AG09319 (cell line): ENCODE data around the gene PRICKLE2.

Experiments
- DNase-seq: peaks from one replicate; pipeline ENCODE4 v3.0.0-alpha.2; 2010; ENCODE audit warnings: low read depth; ENCODE audit errors: extremely low read depth
- CTCF ChIP-seq: IDR thresholded peaks from 2 replicates; pipeline ENCODE4 v1.5.1; 2011; ENCODE audit warnings: low read depth, mild to moderate bottlenecking, inconsistent platforms, low read length, moderate library complexity

Gene PRICKLE2

GRCh38 chr3:64195789-64196188, 29.5 kb downstream of the PRICKLE2 start:
- TF ChIP-seq CTCF = no peak
- DNase-seq = no peak

GRCh38 chr3:64191822-64192221, 33.4 kb downstream of the PRICKLE2 start:
- no peak for TF ChIP-seq CTCF
- no peak for DNase-seq

DNA sequence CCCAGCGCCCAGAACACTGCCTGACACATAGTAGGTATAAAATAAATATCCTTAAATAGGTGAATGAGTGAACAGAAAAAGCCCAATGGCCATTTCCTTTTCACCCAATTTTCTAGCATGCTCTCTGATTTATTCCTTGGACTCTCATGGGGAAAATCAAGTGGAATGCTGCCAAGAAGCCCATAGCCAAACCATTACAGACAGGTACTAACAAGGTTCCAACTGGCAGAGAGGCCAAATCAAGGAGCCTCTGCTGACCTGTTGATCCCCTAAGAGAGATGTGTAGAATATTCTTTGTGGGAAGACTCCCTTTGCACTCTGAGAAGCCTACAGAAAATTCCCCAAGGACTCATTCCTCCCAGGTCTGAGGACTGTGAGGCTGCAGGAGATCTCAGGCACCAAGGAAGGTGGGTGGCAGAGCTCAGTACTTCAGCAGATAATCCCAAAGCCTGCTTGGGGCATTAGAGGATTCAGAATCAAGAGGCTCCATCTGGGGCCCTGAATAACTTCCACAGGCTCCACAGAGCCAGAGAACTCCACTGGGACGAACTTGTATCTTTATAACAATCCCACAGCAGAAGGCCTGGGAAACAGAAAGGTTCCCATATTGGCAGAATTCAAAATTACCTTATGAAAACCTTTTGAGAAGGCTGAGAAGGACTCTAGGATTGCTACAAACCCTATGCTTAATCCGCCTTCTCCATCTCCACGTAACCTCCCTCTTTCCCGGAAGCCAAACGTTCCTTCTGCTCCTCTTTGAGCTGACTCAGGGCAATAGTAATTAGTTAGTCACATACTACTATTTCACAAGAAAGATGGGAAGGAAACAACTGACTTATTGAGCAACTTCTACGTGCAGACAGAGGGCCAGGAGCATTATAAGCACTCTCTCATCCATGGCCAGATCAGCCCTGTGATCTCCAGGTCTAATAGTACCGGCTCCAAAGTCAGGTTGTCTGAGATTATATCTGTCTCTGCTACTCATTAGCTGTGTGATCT, 34.5 kb downstream of the PRICKLE2 start:
- TF ChIP-seq CTCF = no peak
- DNase-seq = peak; percentile 78

GRCh38 chr3:64188810-64189560, 36.3 kb downstream of the PRICKLE2 start:
- peak; percentile 57 for DNase-seq
- TF ChIP-seq CTCF = no peak

GRCh38 chr3:64187065-64187959, 38.0 kb downstream of the PRICKLE2 start:
- TF ChIP-seq CTCF = no peak
- DNase-seq = peak; percentile 37

DNA sequence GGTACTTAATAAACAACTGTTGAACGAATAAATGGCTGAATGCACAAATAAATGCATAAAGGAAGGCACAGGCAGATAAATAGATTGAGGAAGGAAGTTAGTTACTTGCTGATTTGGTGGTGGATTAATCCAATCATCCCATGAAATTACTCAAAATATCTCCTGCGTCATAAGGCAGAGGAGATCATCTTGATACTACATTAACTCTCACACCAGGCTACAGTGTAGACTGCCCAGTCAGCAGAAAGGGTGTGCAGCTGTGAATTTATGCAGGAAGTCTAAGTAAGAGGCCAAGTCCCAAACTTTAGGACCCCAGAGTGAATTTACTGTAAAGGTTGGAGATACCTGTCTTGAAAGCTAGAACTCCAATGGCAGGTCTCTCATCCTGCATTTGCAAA, 38.6 kb downstream of the PRICKLE2 start:
- no peak for TF ChIP-seq CTCF
- no peak for DNase-seq
